DMS153 treated with DMSO at 0.1 percent for 48 hours (cell line): ENCODE measurements around the gene SURF1.
A peak's percentile ranks its signal among the peaks of the same experiment; 100 is the strongest.
"Not testable (repeated sequence)": the region's sequence is repeated elsewhere in the genome, so short reads cannot be mapped to it uniquely, and the experiment has no call there.

Source experiments
- DNase-seq: peaks from one replicate; lab custom pipeline; 2025; ENCODE audit not compliant: unreplicated experiment; lab: John Stamatoyannopoulos, UW

The SURF1 gene

GRCh38 chr9:133356391-133357091, at the start of gene SURF1, which contains the start of gene SURF2:
SURF1 (minus strand) TSS chr9:133356487; CDS start chr9:133356453, 34 bp downstream.
SURF2 (plus strand) TSS chr9:133356550; CDS start chr9:133356593, 43 bp downstream.
- peak; percentile 66 for DNase-seq

GRCh38 chr9:133405508-133406438, 49.5 kb upstream of the SURF1 start:
- no peak for DNase-seq

GRCh38 chr9:133404454-133405002, 48.2 kb upstream of the SURF1 start:
- DNase-seq, result no peak

DNA sequence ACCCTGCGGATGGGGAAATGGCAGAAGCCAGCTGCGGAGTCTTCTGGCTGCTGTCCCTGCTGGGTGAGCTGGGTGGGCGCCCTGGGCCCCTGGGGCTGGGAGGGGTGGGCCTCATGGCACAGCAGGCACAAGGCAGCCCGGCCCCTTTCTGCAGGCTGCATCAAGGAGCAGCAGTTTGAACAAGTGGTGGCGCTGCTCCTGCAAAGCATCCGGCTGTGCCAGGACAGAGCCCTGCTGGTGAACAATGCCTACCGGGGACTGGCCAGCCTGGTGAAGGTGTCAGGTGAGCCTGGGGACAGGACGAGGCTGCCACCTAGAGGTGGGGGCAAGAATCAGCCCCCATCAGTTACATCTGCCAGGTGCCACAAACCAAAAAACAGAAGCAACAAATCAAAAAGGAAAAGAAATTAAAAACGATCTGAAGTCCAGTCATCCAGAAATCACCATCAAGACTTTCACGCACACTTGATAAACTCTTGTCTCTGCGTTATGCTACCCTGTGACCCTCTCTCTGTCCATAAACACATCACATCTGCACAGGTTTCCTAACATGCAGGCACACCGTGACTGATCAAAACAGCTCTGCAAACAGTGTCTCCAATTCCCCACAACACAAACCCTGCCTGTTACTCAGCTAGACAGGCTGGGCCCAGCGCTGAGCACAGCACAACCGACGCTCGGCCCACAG, 47.6 kb upstream of the SURF1 start:
- DNase-seq, result peak; percentile 74

DNA sequence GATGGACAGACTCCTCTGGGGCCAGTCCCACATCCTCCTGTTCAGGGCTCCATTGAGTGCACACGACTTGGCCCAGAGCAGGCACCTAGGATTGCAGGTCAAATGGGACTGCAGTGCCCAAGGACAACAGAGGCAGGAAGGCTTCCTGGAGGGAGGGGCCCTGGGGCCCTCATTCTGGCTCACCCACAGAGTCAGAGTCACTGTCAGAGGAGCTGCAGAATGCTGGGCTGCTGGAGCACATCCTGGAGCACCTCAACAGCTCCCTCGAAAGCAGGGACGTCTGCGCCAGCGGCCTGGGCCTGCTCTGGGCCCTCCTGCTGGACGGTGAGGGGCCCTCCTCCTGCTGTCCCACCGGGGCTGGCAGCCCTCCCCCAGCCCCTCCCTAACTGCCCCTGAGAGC, 46.4 kb upstream of the SURF1 start:
- DNase-seq, result no peak

DNA sequence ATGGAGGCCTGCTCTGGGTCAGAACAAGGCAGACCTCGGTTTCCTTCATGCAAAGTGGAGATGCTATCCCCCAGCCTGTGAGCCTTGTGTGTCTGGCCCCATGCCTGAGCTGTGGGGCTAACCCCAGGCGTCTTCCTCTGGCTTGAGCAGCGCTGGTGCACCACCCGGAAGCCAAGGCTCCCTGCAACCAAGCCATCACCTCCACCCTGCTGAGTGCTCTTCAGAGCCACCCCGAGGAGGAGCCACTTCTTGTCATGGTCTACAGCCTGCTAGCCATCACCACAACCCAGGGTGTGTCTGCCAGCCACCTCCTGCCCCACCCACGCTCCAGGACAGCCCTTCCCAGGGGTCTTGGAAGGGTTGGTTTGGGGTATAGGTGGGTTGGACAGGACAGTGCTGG, 45.3 kb upstream of the SURF1 start:
- no peak for DNase-seq

DNA sequence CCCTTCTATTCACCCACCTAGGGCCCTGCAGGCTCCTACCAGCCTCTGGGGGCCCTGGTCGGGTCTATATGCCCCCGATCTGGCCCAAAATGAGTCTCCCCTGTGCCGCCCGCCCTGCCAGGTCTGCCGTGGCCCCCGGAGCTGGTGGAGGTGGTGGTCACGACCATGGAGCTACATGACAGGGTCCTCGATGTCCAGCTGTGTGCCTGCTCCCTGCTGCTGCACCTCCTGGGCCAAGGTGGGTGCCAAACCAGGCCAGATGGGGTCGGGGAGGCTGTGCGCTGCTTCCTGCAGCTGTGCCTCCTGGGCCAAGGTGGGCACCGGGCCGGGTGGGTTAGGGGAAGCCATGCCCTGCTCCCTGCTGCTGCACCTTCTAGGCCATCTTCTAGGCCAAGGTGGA, 44.0 kb upstream of the SURF1 start:
- DNase-seq, result no peak

DNA sequence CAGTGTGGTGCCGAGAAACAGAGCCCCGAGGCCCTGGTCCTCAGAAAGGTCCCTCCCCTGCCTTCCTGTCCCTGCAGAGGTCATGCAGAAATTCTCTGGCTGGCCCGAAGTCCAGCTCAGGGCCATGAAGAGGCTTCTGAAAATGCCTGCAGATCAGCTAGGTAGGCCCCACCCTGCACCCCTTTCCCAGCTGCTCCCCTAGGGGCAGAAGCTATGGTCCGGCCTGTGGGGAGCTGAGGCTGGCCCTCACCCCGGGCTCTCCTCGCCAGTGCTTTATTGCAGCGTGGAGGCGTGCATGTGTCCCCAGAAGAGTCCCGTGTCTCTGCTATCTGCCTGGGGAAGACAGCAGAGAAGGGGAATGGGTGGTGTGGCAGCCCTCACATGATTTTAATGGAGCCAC, 41.6 kb upstream of the SURF1 start:
- DNase-seq, result no peak

- DNase-seq, result no peak
These were observed 41.1 kb upstream of the SURF1 start for GRCh38 chr9:133397370-133397769.

DNA sequence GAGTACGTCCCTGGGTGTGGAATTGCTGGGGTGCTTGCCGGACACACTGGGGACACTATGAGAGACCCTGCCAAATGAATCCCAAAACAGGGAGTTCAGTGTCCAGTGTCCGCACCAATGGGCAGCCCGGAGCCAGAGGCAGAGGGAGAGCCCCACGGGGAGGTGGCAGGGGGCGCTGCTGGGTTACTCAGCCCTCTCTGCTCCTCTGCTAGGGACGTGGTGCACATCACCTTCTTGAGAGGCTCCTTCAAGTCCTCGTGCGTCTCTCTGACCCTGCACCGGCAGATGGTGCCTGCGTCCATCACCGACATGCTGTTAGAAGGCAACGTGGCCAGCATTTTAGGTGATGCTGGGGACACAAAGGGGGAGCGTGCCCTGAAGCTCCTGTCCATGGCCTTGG, 40.7 kb upstream of the SURF1 start:
- DNase-seq, result no peak

DNA sequence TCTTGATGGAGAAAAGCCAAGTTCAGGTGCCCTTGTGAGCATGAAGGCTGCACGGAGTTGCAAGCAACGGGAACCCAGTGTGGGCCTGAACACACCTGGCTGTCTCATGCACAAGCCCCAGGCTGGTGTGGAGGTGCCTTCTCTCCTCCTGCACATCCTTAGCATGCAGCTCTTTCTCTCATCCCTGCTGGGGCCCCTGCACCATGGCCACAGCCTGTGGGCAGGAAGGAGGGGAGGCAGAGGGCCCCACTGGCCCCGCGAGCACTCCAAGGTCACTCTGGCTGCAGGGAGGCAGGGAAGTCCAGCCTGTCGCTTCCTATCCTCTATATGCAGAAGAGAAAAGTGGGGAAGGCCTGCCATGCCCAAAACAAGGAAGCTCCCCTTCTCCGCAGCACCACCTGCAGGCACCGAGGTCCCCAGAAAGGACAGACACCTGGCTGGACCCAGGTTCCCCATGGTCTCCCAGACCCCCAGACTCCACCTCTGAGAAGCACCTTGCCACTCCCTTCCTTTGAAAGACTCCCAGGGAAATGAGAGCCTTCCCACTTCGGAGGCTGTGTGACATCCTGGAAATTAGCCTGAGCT, 38.5 kb upstream of the SURF1 start:
- no peak for DNase-seq

- no peak for DNase-seq
These were observed 37.1 kb upstream of the SURF1 start for GRCh38 chr9:133393399-133393798.

GRCh38 chr9:133392308-133392707, 36.0 kb upstream of the SURF1 start:
- not testable (repeated sequence) for DNase-seq

- DNase-seq, result not testable (repeated sequence)
These were observed 35.2 kb upstream of the SURF1 start for GRCh38 chr9:133391449-133391848.

- DNase-seq, result no peak
These were observed 34.4 kb upstream of the SURF1 start for GRCh38 chr9:133390713-133391112.

DNA sequence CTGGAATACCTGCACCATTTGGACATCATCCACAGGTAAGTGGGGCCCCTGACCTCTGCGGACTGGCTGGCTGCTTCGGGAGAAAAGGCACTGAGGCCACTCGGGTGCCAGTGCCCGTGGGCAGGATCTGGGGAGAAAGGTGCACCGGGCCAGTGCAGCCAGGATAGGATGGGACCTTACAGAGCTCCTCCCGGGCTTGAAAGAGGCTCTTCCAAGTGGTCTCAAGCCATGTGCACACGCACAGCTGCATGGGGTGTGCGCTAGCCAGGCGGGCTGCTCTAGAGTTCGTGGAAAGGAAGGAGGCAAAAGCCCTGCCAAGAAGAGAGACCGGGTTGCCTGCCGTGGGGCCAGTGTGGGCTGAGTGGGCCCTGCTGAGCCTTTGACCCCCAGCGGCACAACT, 33.3 kb upstream of the SURF1 start:
- DNase-seq, result no peak

GRCh38 chr9:133389025-133389557, 32.8 kb upstream of the SURF1 start:
- no peak for DNase-seq

DNA sequence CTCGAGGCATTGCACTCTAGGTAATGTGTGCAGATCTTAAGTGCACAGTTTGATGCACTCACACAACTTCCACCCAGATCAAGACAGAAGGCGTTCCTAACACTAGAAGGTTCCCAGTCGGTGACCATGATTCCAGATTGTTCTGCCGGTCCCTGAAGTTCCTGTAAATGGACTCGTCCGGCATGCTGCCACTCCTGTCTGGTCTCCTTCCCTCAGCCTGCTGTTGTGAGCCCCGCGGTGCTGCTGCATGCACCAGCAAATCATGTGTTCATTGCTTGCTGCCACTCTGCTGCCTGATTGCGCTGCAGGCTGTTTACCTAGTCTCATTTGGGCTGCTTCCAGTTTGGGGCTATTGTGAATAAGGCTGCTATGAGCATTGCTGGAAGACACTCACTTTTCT, 31.4 kb upstream of the SURF1 start:
- peak; percentile 10 for DNase-seq

- DNase-seq, result no peak
These were observed 30.1 kb upstream of the SURF1 start for GRCh38 chr9:133386338-133386737.

- DNase-seq, result no peak
These were observed 29.2 kb upstream of the SURF1 start for GRCh38 chr9:133385452-133385851.
